CD14-positive monocyte (primary cell): ENCODE data around the gene VAMP2. TPM values are rescaled to one million over a fixed set of nuclear protein-coding genes. Genes with fewer than 3 reads are reported as not detected.
A peak's percentile ranks its signal among the peaks of the same experiment; 100 is the strongest.

Experiments
- DNase-seq, 3 donors: peaks; one replicate each; pipeline ENCODE4 v3.0.0-alpha.2; 2011 to 2022
- H2AFZ ChIP-seq: 2 replicates; pipeline ENCODE4 v1.6.0; 2012; ENCODE audit warnings: mild to moderate bottlenecking, low read depth, low read length, inconsistent platforms; ENCODE audit not compliant: insufficient read depth, poor library complexity, severe bottlenecking
- H3K27ac ChIP-seq, 2 donors: 1 replicate in 1 of 2; 2 replicates in 1 of 2; pipeline ENCODE4 v1.5.1; 2012 to 2013; ENCODE audit warnings: low read length in 2 of 2, control low read depth in 1 of 2, inconsistent platforms in 1 of 2, low read depth in 1 of 2, mild to moderate bottlenecking in 1 of 2
- H3K27me3 ChIP-seq, 2 donors: one replicate each; pipeline versions ENCODE4 v1.6.0 to v1.6.1; 2011 to 2013; ENCODE audit warnings: low read length in 2 of 2; ENCODE audit not compliant: control insufficient read depth in 2 of 2, insufficient read depth in 2 of 2
- H3K36me3 ChIP-seq, 2 donors: replicated peaks in 1 of 2; 1 replicate in 1 of 2; 2 replicates in 1 of 2; pipeline versions ENCODE4 v1.5.1 to v1.6.1; 2012 to 2013; ENCODE audit warnings: low read length in 2 of 2, control low read depth in 1 of 2, inconsistent platforms in 1 of 2, mild to moderate bottlenecking in 1 of 2; ENCODE audit not compliant: insufficient read depth in 2 of 2, control insufficient read depth in 1 of 2
- H3K4me1 ChIP-seq, 2 donors: 1 replicate in 1 of 2; 2 replicates in 1 of 2; pipeline versions ENCODE4 v1.5.1 to v1.6.1; 2012 to 2013; ENCODE audit warnings: low read length in 2 of 2, control low read depth in 1 of 2, inconsistent platforms in 1 of 2, mild to moderate bottlenecking in 1 of 2, moderate library complexity in 1 of 2; ENCODE audit not compliant: insufficient read depth in 2 of 2, control insufficient read depth in 1 of 2
- H3K4me2 ChIP-seq: replicated peaks from 2 replicates; pipeline ENCODE3; 2012; ENCODE audit warnings: low read length, moderate library complexity, mild to moderate bottlenecking; ENCODE audit not compliant: poor library complexity, severe bottlenecking; ENCODE audit errors: extremely low read depth
- H3K4me3 ChIP-seq, 3 experiments: fragments of 200-600 bp in 1 of 3; sonication (generic) in 1 of 3; replicated peaks in 1 of 3; 1 replicate in 2 of 3; 2 replicates in 1 of 3; pipeline ENCODE4 v1.5.1; 2011 to 2013; ENCODE audit warnings: low read length in 3 of 3, mild to moderate bottlenecking in 3 of 3, control low read depth in 2 of 3, low read depth in 2 of 3, inconsistent platforms in 1 of 3, moderate library complexity in 1 of 3
- H3K79me2 ChIP-seq: 2 replicates; pipeline ENCODE4 v1.6.0; 2012; ENCODE audit warnings: mild to moderate bottlenecking, control low read depth, inconsistent platforms, low read length, moderate library complexity; ENCODE audit not compliant: insufficient read depth
- H3K9ac ChIP-seq: 2 replicates; pipeline ENCODE4 v1.6.0; 2017; ENCODE audit warnings: low read length, mild to moderate bottlenecking; ENCODE audit not compliant: insufficient read depth, poor library complexity, severe bottlenecking
- H3K9me3 ChIP-seq, 2 donors: replicated peaks in 1 of 2; 1 replicate in 1 of 2; 2 replicates in 1 of 2; pipeline versions ENCODE4 v1.5.1 to v1.6.1; 2012 to 2013; ENCODE audit warnings: low read length in 2 of 2, control low read depth in 1 of 2; ENCODE audit not compliant: control insufficient read depth in 1 of 2, insufficient read depth in 1 of 2
- H4K20me1 ChIP-seq: 2 replicates; pipeline ENCODE4 v1.6.0; 2012; ENCODE audit warnings: mild to moderate bottlenecking, low read length, control low read depth, moderate library complexity; ENCODE audit not compliant: insufficient read depth
- H3K27ac Mint-ChIP-seq, 7 donors: one replicate each; pipeline ENCODE4 v1.8.0; 2020; ENCODE audit warnings: mild to moderate bottlenecking in 7 of 7, mixed read lengths in 7 of 7, moderate library complexity in 6 of 7, inconsistent platforms in 2 of 7
- H3K27me3 Mint-ChIP-seq, 3 donors: one replicate each; pipeline ENCODE4 v1.8.0; 2021 to 2022; ENCODE audit warnings: low read depth in 3 of 3, mild to moderate bottlenecking in 3 of 3, mixed read lengths in 3 of 3, moderate library complexity in 3 of 3, inconsistent platforms in 1 of 3
- H3K36me3 Mint-ChIP-seq, 2 donors: one replicate each; pipeline ENCODE4 v1.8.0; 2020; ENCODE audit warnings: mixed read lengths in 2 of 2, inconsistent platforms in 1 of 2, mild to moderate bottlenecking in 1 of 2
- H3K4me1 Mint-ChIP-seq: one replicate; pipeline ENCODE4 v1.8.0; 2020; ENCODE audit warnings: mild to moderate bottlenecking, mixed read lengths
- H3K4me3 Mint-ChIP-seq, 2 donors: one replicate each; pipeline ENCODE4 v1.8.0; 2020; ENCODE audit warnings: mild to moderate bottlenecking in 2 of 2, mixed read lengths in 2 of 2, moderate library complexity in 1 of 2
- H3K9me3 Mint-ChIP-seq, 7 donors: one replicate each; pipeline ENCODE4 v1.8.0; 2020 to 2022; ENCODE audit warnings: mixed read lengths in 7 of 7, mild to moderate bottlenecking in 6 of 7, moderate library complexity in 6 of 7, inconsistent platforms in 2 of 7
- whole genome bisulfite sequencing: methylation state at CpG from one replicate; pipeline ENCODE4 v1.1.5; 2013; ENCODE audit warnings: missing lambda C conversion rate; ENCODE audit not compliant: insufficient coverage; 5-methylcytosine and 5-hydroxymethylcytosine counted together
- intact Hi-C, 2 donors: fragments of 100-400 bp; cut with micrococcal nuclease; formaldehyde crosslinking; loops; one replicate each; pipeline versions ENCODE4 v1.15.0 to v1.15.1; 2023
- polyA plus RNA-seq, 3 donors: library from polyadenylated mRNA; depleted of rRNA in 1 of 3; unstranded in 2 of 3; stranded (reverse) in 1 of 3; fragments of 300-500 nt in 2 of 3; fragments of >200 nt in 1 of 3; fragmentation: Illumina TruSeq in 2 of 3; gene quantifications; 1 replicate in 2 of 3; 2 replicates in 1 of 3; pipeline ENCODE4 v1.2.3, GENCODE V29; 2012 to 2021
- TF ChIP-seq, protein P1 (sequence below): fragments of 200-600 bp; IDR thresholded peaks from one replicate; pipeline ENCODE4 v1.8.0; 2022; ENCODE audit warnings: antibody characterized with exemption, mild to moderate bottlenecking

The VAMP2 gene
- polyA plus RNA-seq, 3 donors, result 10.2 to 139 (median 14.5) TPM

DNA sequence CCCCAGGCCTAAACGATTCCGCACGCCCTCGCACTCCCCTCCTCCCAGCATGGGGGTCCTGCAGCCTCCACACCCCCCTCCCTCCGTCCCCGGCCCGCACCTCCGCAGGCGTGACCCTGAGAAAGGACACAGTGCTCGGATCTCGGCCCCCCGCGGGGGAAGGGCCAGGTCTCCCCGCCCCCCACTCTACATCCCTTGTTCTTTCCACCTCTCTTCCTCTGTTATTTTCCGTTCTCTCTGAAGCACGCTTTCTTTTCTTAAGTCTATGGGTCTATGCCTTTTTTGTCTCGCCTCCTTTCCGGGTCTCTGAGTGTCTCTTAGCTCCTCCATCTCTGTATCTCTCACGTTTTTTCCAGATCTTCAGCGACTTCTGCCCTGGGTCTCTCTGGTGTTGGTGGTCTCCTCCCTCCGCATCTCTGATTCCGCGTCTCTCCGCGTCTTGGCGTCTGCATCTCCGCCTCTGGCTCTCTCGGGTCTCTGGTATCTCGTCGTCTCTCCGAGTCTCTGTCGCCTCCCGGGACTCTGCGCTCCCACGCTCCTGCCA, 36.7 kb downstream of the VAMP2 start:
- peak overlapping the region; percentile 54 for H2AFZ ChIP-seq
- Mint-ChIP-seq H3K9me3 (peaks cover 0 to 44% (median 29%) of the 10 kb centered on the region in 7 donors), H3K4me3 (peak overlapping the region; percentile 86 to 97), H3K27me3 (peaks cover 82 to 91% (median 84%) of the 10 kb centered on the region in 3 donors), H3K4me1 (peaks cover 55% of the 10 kb centered on the region), H3K27ac (peak overlapping the region in 2 of 7 donors; percentile 10 to 73), H3K36me3 (peaks cover 21 to 31% of the 10 kb centered on the region in 2 donors)
- no peak for DNase-seq
- no peaks in the 10 kb centered on the region for H3K36me3 ChIP-seq
- peaks cover 0 to 21% of the 10 kb centered on the region in 2 donors for H3K9me3 ChIP-seq
- no peak overlapping the region for H3K27ac ChIP-seq
- no peak overlapping the region for H3K9ac ChIP-seq
- H3K4me3 ChIP-seq, result peak overlapping the region; percentile 40 to 77 (median 47)
- peaks cover 57 to 64% of the 10 kb centered on the region in 2 donors for H3K4me1 ChIP-seq
- no peaks in the 10 kb centered on the region for H3K79me2 ChIP-seq
- peaks cover 19% of the 10 kb centered on the region for H4K20me1 ChIP-seq
- WGBS, result under 1% methylated on average over 32 of the region's 35 CpGs
- peak overlapping the region; percentile 98 for H3K4me2 ChIP-seq
- peaks cover 50 to 80% of the 10 kb centered on the region in 2 donors for H3K27me3 ChIP-seq
- TF ChIP-seq, protein P1, sequence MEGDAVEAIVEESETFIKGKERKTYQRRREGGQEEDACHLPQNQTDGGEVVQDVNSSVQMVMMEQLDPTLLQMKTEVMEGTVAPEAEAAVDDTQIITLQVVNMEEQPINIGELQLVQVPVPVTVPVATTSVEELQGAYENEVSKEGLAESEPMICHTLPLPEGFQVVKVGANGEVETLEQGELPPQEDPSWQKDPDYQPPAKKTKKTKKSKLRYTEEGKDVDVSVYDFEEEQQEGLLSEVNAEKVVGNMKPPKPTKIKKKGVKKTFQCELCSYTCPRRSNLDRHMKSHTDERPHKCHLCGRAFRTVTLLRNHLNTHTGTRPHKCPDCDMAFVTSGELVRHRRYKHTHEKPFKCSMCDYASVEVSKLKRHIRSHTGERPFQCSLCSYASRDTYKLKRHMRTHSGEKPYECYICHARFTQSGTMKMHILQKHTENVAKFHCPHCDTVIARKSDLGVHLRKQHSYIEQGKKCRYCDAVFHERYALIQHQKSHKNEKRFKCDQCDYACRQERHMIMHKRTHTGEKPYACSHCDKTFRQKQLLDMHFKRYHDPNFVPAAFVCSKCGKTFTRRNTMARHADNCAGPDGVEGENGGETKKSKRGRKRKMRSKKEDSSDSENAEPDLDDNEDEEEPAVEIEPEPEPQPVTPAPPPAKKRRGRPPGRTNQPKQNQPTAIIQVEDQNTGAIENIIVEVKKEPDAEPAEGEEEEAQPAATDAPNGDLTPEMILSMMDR, result no peak
- intact Hi-C loops, result loop anchor here in 1 of 2 donors (5.0 kb wide), 1 partner anchor 36 kb away; the partner anchor contains the start of gene VAMP2

DNA sequence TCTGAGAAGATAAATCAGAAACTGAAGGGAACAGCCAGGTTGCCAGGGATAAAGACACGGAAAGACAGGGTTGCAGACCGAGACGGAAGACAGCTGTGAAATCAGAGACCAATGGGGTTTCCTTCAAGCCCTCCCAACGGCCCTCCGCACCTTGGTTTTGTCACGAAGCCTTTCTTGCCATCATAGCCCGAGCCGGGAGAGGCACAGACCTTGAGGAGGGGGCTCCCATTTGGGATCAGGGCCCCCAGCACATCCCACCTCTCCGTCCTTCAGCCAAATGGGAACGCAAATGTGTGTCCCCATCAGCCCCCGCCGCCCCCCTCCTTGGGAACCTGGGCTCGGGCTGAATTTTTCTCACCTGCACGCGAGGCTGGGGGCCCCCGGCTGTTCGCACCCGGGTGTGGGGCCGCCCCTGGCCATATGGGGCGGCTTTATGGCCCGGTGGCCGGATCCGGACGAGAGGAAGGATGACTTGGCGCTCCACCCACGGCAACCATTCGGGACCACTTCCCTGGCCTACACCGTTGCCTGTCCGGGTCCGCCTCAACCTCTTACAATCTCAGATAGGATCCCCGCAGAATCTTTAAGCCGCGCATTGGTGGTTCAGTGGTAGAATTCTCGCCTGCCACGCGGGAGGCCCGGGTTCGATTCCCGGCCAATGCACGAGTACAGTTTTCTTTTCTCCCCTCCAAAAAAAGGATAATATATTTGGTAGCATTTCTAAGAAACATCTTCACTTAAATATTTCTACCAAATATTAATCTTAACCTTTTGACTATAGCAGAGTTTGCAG, 37.4 kb downstream of the VAMP2 start:
- 1% methylated on average over 28 of the region's 40 CpGs for WGBS
- peaks cover 21 to 32% of the 10 kb centered on the region in 2 donors for H3K36me3 Mint-ChIP-seq
- peaks cover 25% of the 10 kb centered on the region for H4K20me1 ChIP-seq
- peaks cover 64 to 70% of the 10 kb centered on the region in 2 donors for H3K4me1 ChIP-seq
- intact Hi-C loops, result loop anchor here in 1 of 2 donors (5.0 kb wide), 1 partner anchor 37 kb away; the partner anchor contains the start of gene VAMP2
- H3K27me3 Mint-ChIP-seq, result peaks cover 89 to 97% (median 91%) of the 10 kb centered on the region in 3 donors
- H3K36me3 ChIP-seq, result no peaks in the 10 kb centered on the region
- H3K4me2 ChIP-seq, result peak overlapping the region; percentile 98
- TF ChIP-seq, protein P1, result no peak
- no peaks in the 10 kb centered on the region for H3K79me2 ChIP-seq
- H2AFZ ChIP-seq, result peak overlapping the region; percentile 54
- H3K9me3 Mint-ChIP-seq, result peaks cover 0 to 47% (median 34%) of the 10 kb centered on the region in 7 donors
- peaks cover 52 to 87% of the 10 kb centered on the region in 2 donors for H3K27me3 ChIP-seq
- H3K4me3 Mint-ChIP-seq, result peak overlapping the region; percentile 86 to 97
- peaks cover 0 to 21% of the 10 kb centered on the region in 2 donors for H3K9me3 ChIP-seq
- peak overlapping the region; percentile 40 to 77 (median 47) for H3K4me3 ChIP-seq
- peak; percentile 79 to 85 (median 82) for DNase-seq
- H3K27ac Mint-ChIP-seq, result peak overlapping the region in 1 of 7 donors; percentile 64
- H3K9ac ChIP-seq, result no peak overlapping the region
- peaks cover 62% of the 10 kb centered on the region for H3K4me1 Mint-ChIP-seq
- H3K27ac ChIP-seq, result no peak overlapping the region
